HG02852 (cell line): ENCODE results near the gene RTTN.
"Not testable (repeated sequence)": the region's sequence is repeated elsewhere in the genome, so short reads cannot be mapped to it uniquely, and the experiment has no call there.

Experiments
- ATAC-seq: cut with Tn5 transposase; IDR thresholded peaks from one replicate; pipeline ENCODE4 v1.9.1; 2021; ENCODE audit warnings: mild to moderate bottlenecking, moderate library complexity; ENCODE audit not compliant: unreplicated experiment

RTTN gene

DNA sequence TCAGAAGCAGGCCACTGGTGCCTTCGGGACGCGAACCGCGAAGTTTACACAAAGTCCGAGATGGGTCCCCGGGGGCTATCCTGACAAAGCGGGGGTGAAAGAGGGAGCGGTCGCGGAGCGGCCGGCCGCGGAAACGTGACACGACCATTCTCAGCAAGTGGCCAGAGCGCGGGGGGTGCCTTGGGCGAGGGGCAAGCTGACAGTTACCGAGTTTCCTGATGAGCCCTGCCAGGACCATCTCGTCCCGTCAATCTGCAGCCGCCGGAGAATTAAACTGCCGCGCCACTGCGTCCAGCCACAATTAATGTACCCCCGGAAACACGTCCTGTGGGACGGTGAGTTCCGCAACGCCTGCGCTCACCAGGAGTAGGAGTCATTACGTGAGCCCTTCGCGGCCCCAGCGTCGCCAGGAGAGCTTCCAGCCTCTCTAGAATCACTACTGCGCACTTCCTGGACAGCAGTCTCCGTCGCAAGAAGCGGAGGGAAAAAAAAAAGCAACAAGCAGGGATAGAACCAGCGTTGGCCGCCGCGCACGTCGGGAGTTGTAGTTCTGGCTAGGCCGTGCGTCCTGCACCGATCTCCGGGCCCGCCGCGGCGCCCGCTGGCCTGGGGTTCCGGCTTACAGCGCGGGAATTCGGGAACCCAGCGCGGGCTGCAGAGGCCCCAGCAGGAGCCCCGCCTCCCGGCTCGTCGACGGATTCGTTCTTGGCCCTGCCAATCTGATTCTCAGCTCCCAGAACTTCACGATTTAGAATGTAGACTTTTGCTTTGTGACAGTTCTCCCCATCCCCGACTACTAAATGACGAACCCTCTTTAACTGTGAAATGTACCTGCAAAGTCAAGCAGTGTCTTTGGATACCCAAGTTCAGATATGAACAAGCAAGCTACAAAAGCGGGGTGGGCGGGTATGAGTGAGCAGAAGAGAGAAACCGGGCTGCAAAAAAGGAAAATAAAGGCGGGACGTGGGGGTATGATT is at the start of gene RTTN:
RTTN (minus strand) TSS at position 267 of the 977 bp plus-strand sequence; CDS start at position 238, 29 bp downstream.
- peak; percentile 96 for ATAC-seq

DNA sequence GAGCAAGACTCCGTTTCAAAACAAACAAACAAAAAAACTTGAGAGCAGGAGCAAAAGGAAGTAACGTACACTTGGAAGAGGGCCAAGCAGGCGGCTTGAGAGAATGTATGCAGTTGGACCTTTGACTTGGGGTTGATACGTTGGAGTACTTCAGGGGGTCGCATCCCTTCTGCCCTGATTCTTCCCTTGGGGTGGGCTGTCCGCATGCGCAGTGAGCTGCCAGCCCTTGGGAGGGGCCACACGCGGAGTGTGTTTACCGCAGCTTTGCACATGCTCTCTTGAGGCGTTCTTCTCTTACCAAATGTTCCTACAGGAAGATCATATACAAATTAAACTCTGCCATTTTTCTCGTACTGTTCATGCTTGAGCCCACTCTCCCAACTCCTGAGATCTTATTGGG is 45.3 kb upstream of the RTTN start:
- ATAC-seq, result no peak

DNA sequence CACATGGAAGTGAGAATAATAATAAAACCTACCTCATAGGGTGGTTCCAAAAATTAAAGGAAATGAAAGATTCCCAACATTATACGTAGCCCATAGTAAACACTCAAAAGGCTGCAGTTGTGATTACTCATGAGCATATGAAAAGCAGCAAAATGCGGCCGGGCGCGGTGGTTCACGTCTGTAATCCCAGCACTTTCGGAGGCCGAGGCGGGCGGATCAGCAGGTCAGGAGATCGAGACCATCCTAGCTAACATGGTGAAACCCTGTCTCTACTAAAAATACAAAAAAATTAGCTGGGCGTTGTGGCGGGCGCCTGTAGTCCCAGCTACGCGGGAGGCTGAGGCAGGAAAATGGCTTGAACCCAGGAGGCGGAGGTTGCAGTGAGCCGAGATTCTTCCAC is 44.4 kb upstream of the RTTN start:
- ATAC-seq, result not testable (repeated sequence)

- no peak for ATAC-seq
Measured at GRCh38 chr18:70249118-70249517, 43.6 kb upstream of the RTTN start.

- ATAC-seq, result no peak
Measured at GRCh38 chr18:70246061-70246466, 40.6 kb upstream of the RTTN start.

GRCh38 chr18:70243131-70243929 is 37.8 kb upstream of the RTTN start:
- ATAC-seq, result no peak

DNA sequence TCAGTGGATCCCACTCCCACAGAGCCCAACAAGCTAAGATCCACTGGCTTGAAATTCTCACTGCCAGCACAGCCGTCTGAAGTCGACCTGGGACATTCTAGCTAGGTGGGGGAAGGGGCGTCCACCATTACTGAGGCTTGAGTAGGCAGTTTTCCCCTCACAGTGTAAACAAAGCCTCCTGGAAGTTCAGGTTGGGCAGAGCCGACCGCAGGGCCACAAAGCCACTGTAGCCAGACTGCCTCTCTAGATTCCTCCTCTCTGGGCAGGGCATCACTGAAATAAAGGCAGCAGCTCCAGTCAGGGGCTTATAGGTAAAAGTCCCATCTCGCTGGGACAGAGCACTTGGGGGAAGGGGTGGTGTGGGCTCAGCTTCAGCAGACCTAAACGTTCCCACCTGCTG is 31.4 kb upstream of the RTTN start:
- not testable (repeated sequence) for ATAC-seq

GRCh38 chr18:70235478-70235877 is 30.0 kb upstream of the RTTN start:
- ATAC-seq, result no peak

DNA sequence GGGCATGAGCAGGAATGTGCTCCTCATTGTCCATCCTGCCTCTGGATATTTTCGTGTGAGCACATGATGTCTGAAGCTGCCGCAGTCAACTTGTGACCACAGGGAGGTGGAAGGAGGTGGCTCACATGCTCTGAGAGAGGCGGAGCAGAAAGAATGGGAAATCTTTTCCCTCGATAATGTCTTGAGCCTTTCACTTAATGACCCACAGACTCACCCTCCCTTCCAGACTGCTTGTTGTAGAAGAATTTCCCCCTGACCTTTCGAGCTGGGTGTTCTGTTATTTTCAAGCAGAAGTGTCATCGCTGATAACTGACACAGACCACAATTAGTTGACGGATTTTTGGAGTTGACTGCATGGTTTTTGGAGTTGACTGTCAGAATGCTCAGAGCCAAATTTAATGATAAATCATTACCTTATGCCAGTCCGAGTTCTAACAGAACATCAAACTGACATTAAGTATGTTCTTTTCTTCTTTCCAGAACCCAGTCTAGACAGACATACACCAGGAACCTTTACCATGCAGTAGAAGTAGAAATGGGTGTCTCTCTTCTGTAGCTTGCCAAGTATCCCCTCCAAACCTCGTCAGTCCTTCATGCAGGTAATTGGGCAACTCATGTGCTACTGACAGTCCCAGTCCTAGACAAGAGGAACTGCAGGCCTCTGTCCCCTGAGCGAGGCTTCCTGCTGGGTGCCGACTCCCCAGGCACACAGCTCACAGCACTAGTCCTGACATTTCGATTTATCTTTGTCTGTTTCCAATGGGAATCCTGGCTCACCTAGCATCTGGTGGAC is 29.4 kb upstream of the RTTN start:
- no peak for ATAC-seq

- ATAC-seq, result no peak
Measured at GRCh38 chr18:70233974-70234373, 28.5 kb upstream of the RTTN start.

- ATAC-seq, result no peak
Measured at GRCh38 chr18:70232261-70232660, 26.8 kb upstream of the RTTN start.

GRCh38 chr18:70229639-70230038 is 24.2 kb upstream of the RTTN start:
- no peak for ATAC-seq

- ATAC-seq, result no peak
Measured at GRCh38 chr18:70228536-70228935, 23.0 kb upstream of the RTTN start.

- ATAC-seq, result no peak
Measured at GRCh38 chr18:70227438-70227837, 22.0 kb upstream of the RTTN start.

DNA sequence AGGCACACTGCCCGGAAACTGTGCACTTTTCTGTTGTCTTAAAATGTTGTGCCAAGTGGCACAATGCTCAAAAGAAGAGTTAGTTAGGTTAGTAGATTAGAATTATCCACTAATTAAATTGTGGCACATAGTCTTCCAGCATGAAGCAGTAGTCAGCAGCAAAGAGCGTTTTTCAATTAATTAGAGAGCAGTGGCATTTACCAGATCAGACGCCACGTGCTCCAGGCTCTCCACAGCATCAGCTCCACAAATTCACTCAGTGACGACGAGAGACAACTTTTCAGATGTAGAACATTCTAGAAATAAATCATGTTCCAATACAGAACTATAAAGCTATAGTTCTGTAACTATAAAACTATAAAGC is 16.4 kb upstream of the RTTN start:
- ATAC-seq, result no peak

DNA sequence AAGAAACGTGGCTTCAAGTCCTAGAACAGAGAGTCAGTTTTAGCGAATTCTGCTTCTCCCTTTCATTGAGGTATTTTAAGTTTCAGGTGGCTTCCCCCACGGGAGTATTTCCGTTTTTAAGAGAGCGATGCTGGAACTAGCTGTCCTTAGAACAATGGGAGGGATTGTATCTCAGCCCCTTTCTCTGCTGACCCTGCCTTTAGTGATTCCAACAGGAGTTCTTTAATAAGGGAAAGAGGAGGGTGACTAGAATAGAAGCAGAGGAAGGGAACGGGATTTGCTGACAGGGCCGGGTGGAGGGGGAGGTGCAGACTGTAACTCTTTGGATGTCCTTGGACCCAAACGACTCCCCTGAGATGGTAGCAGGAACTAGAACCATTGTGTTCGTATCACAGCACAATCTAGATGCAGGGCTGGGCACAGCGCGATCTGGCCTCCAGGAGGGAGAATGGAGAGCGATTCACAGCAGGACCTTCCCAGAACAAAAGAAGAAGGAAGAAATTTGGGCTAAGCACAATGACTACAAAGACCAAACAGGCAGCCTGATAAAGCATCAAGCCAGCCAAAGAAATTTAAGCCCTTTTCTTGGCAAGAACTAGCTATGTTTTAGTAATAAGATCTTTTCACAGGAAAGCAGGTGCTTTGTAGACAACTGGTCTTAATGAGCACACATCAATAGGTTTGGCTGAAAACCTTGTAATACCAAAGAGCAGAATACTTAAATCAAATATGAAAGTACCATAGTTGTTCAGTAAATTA is 15.8 kb upstream of the RTTN start:
- no peak for ATAC-seq

- ATAC-seq, result no peak
Measured at GRCh38 chr18:70220628-70221027, 15.1 kb upstream of the RTTN start.

DNA sequence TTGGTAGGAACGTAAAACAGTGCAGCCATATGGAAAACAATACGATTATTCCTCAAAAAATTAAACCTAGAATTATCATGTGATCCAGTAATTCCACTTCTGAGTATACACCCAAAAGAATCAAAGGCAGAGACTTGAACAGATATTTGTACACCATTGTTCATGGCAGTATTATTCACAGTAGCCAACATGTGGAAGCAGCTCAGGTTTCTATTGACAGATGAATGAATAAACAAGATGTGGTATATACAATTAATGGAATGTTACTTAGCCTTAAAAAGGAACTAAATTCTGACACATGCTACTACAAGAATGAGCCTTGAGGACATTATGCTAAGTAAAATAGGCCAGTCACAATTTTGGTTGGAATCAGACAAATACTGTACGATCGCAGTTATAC is 14.2 kb upstream of the RTTN start:
- ATAC-seq, result no peak

- no peak for ATAC-seq
Measured at GRCh38 chr18:70216788-70217187, 11.3 kb upstream of the RTTN start.

GRCh38 chr18:70207181-70207580 is 1.7 kb upstream of the RTTN start:
- no peak for ATAC-seq
